ENCODE measurements around the gene TIAM1.

The TIAM1 gene

GRCh38 chr21:31284797-31285397 is 59.2 kb downstream of the TIAM1 start:
- Histone ChIP-seq H4K91ac (ENCODE audit: low read depth, low read length, poor library complexity) (no peak overlapping the region), H3K27me3 (ENCODE audit: control insufficient read depth in 3 of 3, insufficient read depth in 3 of 3, low read depth in 1 of 3, low read length in 3 of 3) (no peaks in the 10 kb centered on the region), H3K4ac (ENCODE audit: low read length) (no peak overlapping the region), H3K36me3 (replicated peaks in 1 of 2; ENCODE audit: control insufficient read depth in 2 of 2, insufficient read depth in 2 of 2, low read length in 2 of 2) (peaks cover 0 to 3% of the 10 kb centered on the region in 2 donors), H3K14ac (ENCODE audit: low read length) (no peak overlapping the region), H2AFZ (ENCODE audit: low read length) (no peak overlapping the region), H2BK15ac (ENCODE audit: low read length) (no peak overlapping the region), H4K8ac (ENCODE audit: low read depth, low read length) (no peak overlapping the region), H3K27ac (replicated peaks; ENCODE audit: low read length) (no peak overlapping the region), H3K79me1 (ENCODE audit: low read depth, low read length) (no peaks in the 10 kb centered on the region), H3K4me2 (ENCODE audit: insufficient read depth, low read length, poor library complexity, severe bottlenecking) (no peak overlapping the region), H3K9ac (ENCODE audit: low read depth, low read length, poor library complexity) (no peak overlapping the region), H2BK120ac (ENCODE audit: low read depth, low read length) (no peak overlapping the region), H3K4me3 (ENCODE audit: low read length in 2 of 2) (no peak overlapping the region), H3K4me1 (ENCODE audit: control insufficient read depth in 2 of 2, insufficient read depth in 1 of 2, low read depth in 1 of 2, low read length in 2 of 2) (peaks cover 0 to 2% of the 10 kb centered on the region in 2 donors), H3K9me3 (replicated peaks in 1 of 2; ENCODE audit: control insufficient read depth in 2 of 2, insufficient read depth in 1 of 2, low read depth in 1 of 2, low read length in 2 of 2) (peaks cover 5% of the 10 kb centered on the region in 2 donors), H2BK5ac (ENCODE audit: low read length) (no peak overlapping the region), H3K23ac (ENCODE audit: low read depth, low read length, poor library complexity) (no peak overlapping the region), H3K18ac (ENCODE audit: low read length) (no peak overlapping the region), H2AK5ac (ENCODE audit: low read depth, low read length) (no peak overlapping the region), H2BK12ac (ENCODE audit: low read length) (no peak overlapping the region)
- DNase-seq (ENCODE audit: low spot score) = no peak
- no CpG with 5 or more reads among the region's 5 CpGs for WGBS, 2 donors (ENCODE audit: extremely low coverage in 2 of 2, insufficient read length in 2 of 2, insufficient replicate concordance in 1 of 2)

DNA sequence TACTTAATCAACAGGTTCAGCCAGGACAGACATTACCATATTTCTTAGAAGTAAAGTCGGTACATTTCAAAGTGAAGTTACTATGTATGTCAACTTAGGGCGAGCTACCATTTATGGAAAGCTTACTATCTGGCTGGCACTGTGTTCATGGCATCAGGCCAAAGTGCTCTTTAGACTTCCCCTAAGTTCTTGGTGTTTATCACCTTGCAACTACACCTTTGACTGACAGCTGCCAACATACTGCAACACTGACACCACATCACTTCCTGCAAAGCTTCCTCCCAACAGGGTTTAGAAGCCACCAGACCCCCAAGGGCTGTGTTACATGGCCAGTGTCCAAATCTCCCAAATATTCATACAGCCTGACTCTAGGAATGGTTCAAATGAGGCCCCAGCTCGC is 61.0 kb downstream of the TIAM1 start:
- Histone ChIP-seq H2BK15ac (ENCODE audit: low read length) (no peak overlapping the region), H4K8ac (ENCODE audit: low read depth, low read length) (peak overlapping the region; percentile 86), H3K9ac (ENCODE audit: low read depth, low read length, poor library complexity) (no peak overlapping the region), H3K9me3 (replicated peaks in 1 of 2; ENCODE audit: control insufficient read depth in 2 of 2, insufficient read depth in 1 of 2, low read depth in 1 of 2, low read length in 2 of 2) (peaks cover under 1 to 2% of the 10 kb centered on the region in 2 donors), H3K36me3 (replicated peaks in 1 of 2; ENCODE audit: control insufficient read depth in 2 of 2, insufficient read depth in 2 of 2, low read length in 2 of 2) (peaks cover 0 to 3% of the 10 kb centered on the region in 2 donors), H2BK12ac (ENCODE audit: low read length) (no peak overlapping the region), H3K18ac (ENCODE audit: low read length) (no peak overlapping the region), H3K23ac (ENCODE audit: low read depth, low read length, poor library complexity) (no peak overlapping the region), H3K4me3 (ENCODE audit: low read length in 2 of 2) (no peak overlapping the region), H4K91ac (ENCODE audit: low read depth, low read length, poor library complexity) (no peak overlapping the region), H3K27me3 (ENCODE audit: control insufficient read depth in 3 of 3, insufficient read depth in 3 of 3, low read depth in 1 of 3, low read length in 3 of 3) (no peaks in the 10 kb centered on the region), H2BK5ac (ENCODE audit: low read length) (no peak overlapping the region), H2AFZ (ENCODE audit: low read length) (no peak overlapping the region), H3K4me1 (ENCODE audit: control insufficient read depth in 2 of 2, insufficient read depth in 1 of 2, low read depth in 1 of 2, low read length in 2 of 2) (peaks cover 0 to 4% of the 10 kb centered on the region in 2 donors), H3K4ac (ENCODE audit: low read length) (no peak overlapping the region), H3K4me2 (ENCODE audit: insufficient read depth, low read length, poor library complexity, severe bottlenecking) (no peak overlapping the region), H2BK120ac (ENCODE audit: low read depth, low read length) (no peak overlapping the region), H3K27ac (replicated peaks; ENCODE audit: low read length) (no peak overlapping the region), H3K14ac (ENCODE audit: low read length) (no peak overlapping the region), H2AK5ac (ENCODE audit: low read depth, low read length) (no peak overlapping the region), H3K79me1 (ENCODE audit: low read depth, low read length) (no peaks in the 10 kb centered on the region)
- DNase-seq (ENCODE audit: low spot score) = no peak
- WGBS, 2 donors (ENCODE audit: extremely low coverage in 2 of 2, insufficient read length in 2 of 2, insufficient replicate concordance in 1 of 2) = no CpG with 5 or more reads among the region's 3 CpGs

GRCh38 chr21:31282095-31282709 is 61.9 kb downstream of the TIAM1 start:
- DNase-seq (ENCODE audit: low spot score) = no peak
- Histone ChIP-seq H3K27ac (replicated peaks; ENCODE audit: low read length) (no peak overlapping the region), H4K91ac (ENCODE audit: low read depth, low read length, poor library complexity) (no peak overlapping the region), H3K9ac (ENCODE audit: low read depth, low read length, poor library complexity) (no peak overlapping the region), H3K36me3 (replicated peaks in 1 of 2; ENCODE audit: control insufficient read depth in 2 of 2, insufficient read depth in 2 of 2, low read length in 2 of 2) (no peaks in the 10 kb centered on the region), H3K18ac (ENCODE audit: low read length) (no peak overlapping the region), H2BK15ac (ENCODE audit: low read length) (no peak overlapping the region), H3K9me3 (replicated peaks in 1 of 2; ENCODE audit: control insufficient read depth in 2 of 2, insufficient read depth in 1 of 2, low read depth in 1 of 2, low read length in 2 of 2) (no peaks in the 10 kb centered on the region), H2AFZ (ENCODE audit: low read length) (no peak overlapping the region), H3K4me3 (ENCODE audit: low read length in 2 of 2) (no peak overlapping the region), H3K23ac (ENCODE audit: low read depth, low read length, poor library complexity) (no peak overlapping the region), H2BK12ac (ENCODE audit: low read length) (no peak overlapping the region), H3K4me1 (ENCODE audit: control insufficient read depth in 2 of 2, insufficient read depth in 1 of 2, low read depth in 1 of 2, low read length in 2 of 2) (peaks cover 0 to 4% of the 10 kb centered on the region in 2 donors), H2BK5ac (ENCODE audit: low read length) (no peak overlapping the region), H3K14ac (ENCODE audit: low read length) (no peak overlapping the region), H4K8ac (ENCODE audit: low read depth, low read length) (no peak overlapping the region), H3K4me2 (ENCODE audit: insufficient read depth, low read length, poor library complexity, severe bottlenecking) (no peak overlapping the region), H2BK120ac (ENCODE audit: low read depth, low read length) (no peak overlapping the region), H3K4ac (ENCODE audit: low read length) (no peak overlapping the region), H3K79me1 (ENCODE audit: low read depth, low read length) (no peaks in the 10 kb centered on the region), H2AK5ac (ENCODE audit: low read depth, low read length) (no peak overlapping the region), H3K27me3 (ENCODE audit: control insufficient read depth in 3 of 3, insufficient read depth in 3 of 3, low read depth in 1 of 3, low read length in 3 of 3) (no peaks in the 10 kb centered on the region)
- WGBS, 2 donors (ENCODE audit: extremely low coverage in 2 of 2, insufficient read length in 2 of 2, insufficient replicate concordance in 1 of 2) = no CpG with 5 or more reads among the region's 9 CpGs

DNA sequence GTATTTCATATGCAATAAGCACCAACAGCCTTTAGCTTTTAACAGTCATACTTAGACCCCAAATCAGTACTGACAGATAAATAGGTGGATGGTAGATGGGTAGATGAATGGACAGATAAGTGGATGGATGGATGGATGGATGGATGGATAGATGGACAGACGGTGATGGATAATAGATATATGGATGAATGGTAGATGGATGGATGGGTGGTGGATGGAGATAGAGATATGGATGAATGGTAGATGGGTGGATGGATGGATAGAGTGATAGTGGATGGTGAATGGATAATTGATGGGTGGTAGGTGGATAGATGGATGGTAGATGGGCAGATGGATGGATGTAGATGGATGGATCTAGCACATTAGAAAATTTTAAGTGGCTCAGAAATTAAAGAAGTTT is 62.5 kb downstream of the TIAM1 start:
- Histone ChIP-seq H4K8ac (ENCODE audit: low read depth, low read length) (no peak overlapping the region), H3K79me1 (ENCODE audit: low read depth, low read length) (no peaks in the 10 kb centered on the region), H3K23ac (ENCODE audit: low read depth, low read length, poor library complexity) (no peak overlapping the region), H2AK5ac (ENCODE audit: low read depth, low read length) (no peak overlapping the region), H3K27ac (replicated peaks; ENCODE audit: low read length) (no peak overlapping the region), H4K91ac (ENCODE audit: low read depth, low read length, poor library complexity) (no peak overlapping the region), H3K36me3 (replicated peaks in 1 of 2; ENCODE audit: control insufficient read depth in 2 of 2, insufficient read depth in 2 of 2, low read length in 2 of 2) (no peaks in the 10 kb centered on the region), H3K4me2 (ENCODE audit: insufficient read depth, low read length, poor library complexity, severe bottlenecking) (no peak overlapping the region), H3K4me1 (ENCODE audit: control insufficient read depth in 2 of 2, insufficient read depth in 1 of 2, low read depth in 1 of 2, low read length in 2 of 2) (peaks cover 0 to 4% of the 10 kb centered on the region in 2 donors), H3K18ac (ENCODE audit: low read length) (no peak overlapping the region), H2AFZ (ENCODE audit: low read length) (no peak overlapping the region), H2BK5ac (ENCODE audit: low read length) (no peak overlapping the region), H2BK12ac (ENCODE audit: low read length) (no peak overlapping the region), H3K14ac (ENCODE audit: low read length) (no peak overlapping the region), H3K4ac (ENCODE audit: low read length) (no peak overlapping the region), H3K27me3 (ENCODE audit: control insufficient read depth in 3 of 3, insufficient read depth in 3 of 3, low read depth in 1 of 3, low read length in 3 of 3) (no peaks in the 10 kb centered on the region), H3K9ac (ENCODE audit: low read depth, low read length, poor library complexity) (no peak overlapping the region), H3K9me3 (replicated peaks in 1 of 2; ENCODE audit: control insufficient read depth in 2 of 2, insufficient read depth in 1 of 2, low read depth in 1 of 2, low read length in 2 of 2) (no peaks in the 10 kb centered on the region), H3K4me3 (ENCODE audit: low read length in 2 of 2) (no peak overlapping the region), H2BK120ac (ENCODE audit: low read depth, low read length) (no peak overlapping the region), H2BK15ac (ENCODE audit: low read length) (no peak overlapping the region)
- no peak for DNase-seq (ENCODE audit: low spot score)
- WGBS, 2 donors (ENCODE audit: extremely low coverage in 2 of 2, insufficient read length in 2 of 2, insufficient replicate concordance in 1 of 2) = 100% methylated on average over 1 of the region's 1 CpG
